Calu3 (cell line): ENCODE data around the gene ZNF619. TPM values are rescaled to one million over a fixed set of nuclear protein-coding genes. Genes with fewer than 3 reads are reported as not detected.
A peak's percentile ranks its signal among the peaks of the same experiment; 100 is the strongest.

Source experiments
- BruUV-seq: library from RNA; stranded (reverse); fragments of 400-500 nt; replicated peaks from 2 replicates; lab custom pipeline; 2021; lab: Mats Ljungman, UMichigan
- CTCF ChIA-PET: fragments of 300-600 bp; sonication (Branson Sonifier 250); formaldehyde crosslinking; loops from one replicate; lab custom pipeline; 2022; ENCODE audit warnings: antibody characterized with exemption; lab: Charles Lee
- DNase-seq: peaks from one replicate; pipeline ENCODE4 v3.0.0; 2022
- H3K27ac Mint-ChIP-seq: one replicate; pipeline ENCODE4 v1.8.0; 2022; ENCODE audit warnings: mixed read lengths; ENCODE audit not compliant: unreplicated experiment
- H3K27me3 Mint-ChIP-seq: one replicate; pipeline ENCODE4 v1.8.0; 2022; ENCODE audit warnings: mixed read lengths; ENCODE audit not compliant: unreplicated experiment
- H3K36me3 Mint-ChIP-seq: one replicate; pipeline ENCODE4 v1.8.0; 2022; ENCODE audit warnings: mild to moderate bottlenecking, moderate library complexity, mixed read lengths; ENCODE audit not compliant: insufficient read depth, unreplicated experiment
- H3K4me1 Mint-ChIP-seq: one replicate; pipeline ENCODE4 v1.8.0; 2022; ENCODE audit warnings: mild to moderate bottlenecking, low read depth, mixed read lengths; ENCODE audit not compliant: unreplicated experiment
- H3K4me3 Mint-ChIP-seq: one replicate; pipeline ENCODE4 v1.8.0; 2022; ENCODE audit warnings: mild to moderate bottlenecking, low read depth, moderate library complexity, mixed read lengths; ENCODE audit not compliant: unreplicated experiment
- H3K9me3 Mint-ChIP-seq: one replicate; pipeline ENCODE4 v1.8.0; 2022; ENCODE audit warnings: low read depth, mixed read lengths; ENCODE audit not compliant: unreplicated experiment
- intact Hi-C: fragments of 100-400 bp; cut with micrococcal nuclease; formaldehyde crosslinking; loops from one replicate; pipeline ENCODE4 v1.10.0; 2022; ENCODE audit not compliant: unreplicated experiment
- total RNA-seq: library from RNA; stranded (reverse); gene quantifications from 2 replicates; pipeline ENCODE4 v1.2.3, GENCODE V29; 2022
- TF ChIP-seq, protein P1 (sequence below): fragments of 200-600 bp; IDR thresholded peaks from one replicate; pipeline ENCODE4 v1.8.0; 2022; ENCODE audit warnings: antibody characterized with exemption; ENCODE audit not compliant: unreplicated experiment

ZNF619 gene
- total RNA-seq, 1 experiment from 2014 or later: 8.4 TPM

DNA sequence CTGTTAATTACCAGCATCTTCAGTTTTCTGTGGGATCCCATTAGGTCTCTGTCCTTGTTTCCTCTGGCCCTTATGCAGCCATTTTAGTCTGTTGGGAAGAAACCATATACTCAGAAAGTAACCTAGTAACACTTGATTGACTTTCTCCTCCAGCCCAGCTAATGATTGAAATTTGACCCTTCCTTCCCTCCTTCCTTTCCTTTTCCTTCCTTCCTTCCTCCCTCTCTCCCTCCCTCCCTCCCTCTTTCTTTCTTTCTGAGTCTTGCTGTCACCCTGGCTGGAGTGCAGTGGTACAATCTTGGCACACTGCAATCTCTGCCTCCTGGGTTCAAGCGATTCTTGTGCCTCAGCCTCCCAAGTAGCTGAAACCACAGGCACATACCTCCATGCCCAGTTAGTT, 23.0 kb downstream of the ZNF619 start:
- Mint-ChIP-seq H3K4me3 (no peak overlapping the region), H3K4me1 (no peaks in the 10 kb centered on the region), H3K9me3 (no peaks in the 10 kb centered on the region), H3K36me3 (peaks cover 5% of the 10 kb centered on the region), H3K27me3 (no peaks in the 10 kb centered on the region), H3K27ac (no peak overlapping the region)
- BruUV-seq: no TSS peak
- no peak for DNase-seq
- TF ChIP-seq, protein P1, sequence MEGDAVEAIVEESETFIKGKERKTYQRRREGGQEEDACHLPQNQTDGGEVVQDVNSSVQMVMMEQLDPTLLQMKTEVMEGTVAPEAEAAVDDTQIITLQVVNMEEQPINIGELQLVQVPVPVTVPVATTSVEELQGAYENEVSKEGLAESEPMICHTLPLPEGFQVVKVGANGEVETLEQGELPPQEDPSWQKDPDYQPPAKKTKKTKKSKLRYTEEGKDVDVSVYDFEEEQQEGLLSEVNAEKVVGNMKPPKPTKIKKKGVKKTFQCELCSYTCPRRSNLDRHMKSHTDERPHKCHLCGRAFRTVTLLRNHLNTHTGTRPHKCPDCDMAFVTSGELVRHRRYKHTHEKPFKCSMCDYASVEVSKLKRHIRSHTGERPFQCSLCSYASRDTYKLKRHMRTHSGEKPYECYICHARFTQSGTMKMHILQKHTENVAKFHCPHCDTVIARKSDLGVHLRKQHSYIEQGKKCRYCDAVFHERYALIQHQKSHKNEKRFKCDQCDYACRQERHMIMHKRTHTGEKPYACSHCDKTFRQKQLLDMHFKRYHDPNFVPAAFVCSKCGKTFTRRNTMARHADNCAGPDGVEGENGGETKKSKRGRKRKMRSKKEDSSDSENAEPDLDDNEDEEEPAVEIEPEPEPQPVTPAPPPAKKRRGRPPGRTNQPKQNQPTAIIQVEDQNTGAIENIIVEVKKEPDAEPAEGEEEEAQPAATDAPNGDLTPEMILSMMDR: no peak
- intact Hi-C loops: no loop called here
- CTCF ChIA-PET: no interaction called here

DNA sequence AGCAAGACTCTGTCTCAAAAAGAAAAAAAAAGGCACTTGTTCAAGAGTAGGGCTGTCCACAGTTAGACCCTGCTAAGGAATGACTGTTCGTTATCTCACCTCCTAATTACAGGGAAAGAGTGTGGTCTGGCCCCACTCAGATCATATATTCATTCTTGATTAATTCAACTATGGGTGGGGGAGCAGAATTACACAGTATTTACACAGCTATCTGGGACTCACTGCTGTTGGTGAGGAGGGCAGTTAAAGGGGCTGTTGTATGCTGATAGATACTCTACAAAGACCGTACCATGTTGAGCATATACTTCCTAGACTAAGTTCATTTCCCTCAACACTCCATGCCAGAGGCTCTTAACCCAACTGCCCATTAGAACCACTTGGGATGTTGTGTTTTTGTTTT, 25.1 kb downstream of the ZNF619 start:
- Mint-ChIP-seq H3K27me3 (no peaks in the 10 kb centered on the region), H3K4me3 (no peak overlapping the region), H3K27ac (no peak overlapping the region), H3K9me3 (no peaks in the 10 kb centered on the region), H3K36me3 (peaks cover 19% of the 10 kb centered on the region), H3K4me1 (no peaks in the 10 kb centered on the region)
- no TSS peak for BruUV-seq
- DNase-seq: no peak
- TF ChIP-seq, protein P1: no peak
- CTCF ChIA-PET: no interaction called here
- intact Hi-C loops: no loop called here

DNA sequence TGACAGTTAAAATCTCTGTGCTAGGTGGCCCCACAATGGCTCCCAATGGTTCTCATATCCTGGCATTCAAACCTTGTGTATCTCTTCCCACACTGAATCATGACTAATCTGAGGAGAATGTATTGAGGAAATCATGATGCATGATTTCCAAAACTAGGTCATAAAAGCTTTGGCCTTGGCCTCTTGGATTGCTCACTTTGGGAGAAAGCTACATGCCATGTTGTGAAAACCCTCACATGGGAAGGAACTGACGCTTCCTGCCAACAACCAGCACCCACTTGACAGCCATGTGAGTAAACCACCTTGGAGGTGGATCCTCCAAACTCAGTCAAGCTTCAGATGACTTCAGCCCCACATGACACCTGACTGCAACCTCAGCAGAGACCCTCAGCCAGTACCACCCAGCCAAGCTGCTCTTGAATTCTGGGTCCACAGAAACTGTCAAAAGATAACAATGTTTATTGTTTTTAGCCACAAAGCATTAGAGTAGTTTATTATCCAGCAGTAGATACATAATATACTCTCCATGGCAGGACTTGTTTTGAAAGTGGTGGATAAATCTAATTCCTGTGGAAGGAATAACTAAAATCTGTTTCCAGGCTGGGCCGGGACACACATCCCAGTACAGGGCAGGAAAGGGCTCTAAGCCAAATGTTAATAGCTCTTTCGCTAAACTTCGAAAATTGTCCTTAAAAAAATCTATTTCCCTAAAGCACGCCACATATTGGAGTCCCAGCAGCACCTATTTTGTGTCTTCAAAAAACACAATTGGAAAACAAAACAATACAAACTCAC, 27.9 kb downstream of the ZNF619 start:
- TF ChIP-seq, protein P1: no peak
- no TSS peak for BruUV-seq
- H3K27ac Mint-ChIP-seq: no peak overlapping the region
- intact Hi-C loops: loop anchor here (1.0 to 5.0 kb wide), 2 partner anchors 28 to 178 kb away; partner anchors contain the start of gene ZNF619
- no peaks in the 10 kb centered on the region for H3K27me3 Mint-ChIP-seq
- peak; percentile 18 for DNase-seq
- H3K4me1 Mint-ChIP-seq: no peaks in the 10 kb centered on the region
- CTCF ChIA-PET: interaction anchor here (1.0 to 1.2 kb wide), 2 partner anchors 27 to 43 kb away, joined by 3 to 5 read pairs; partner anchors contain the start of gene ZNF619
- no peaks in the 10 kb centered on the region for H3K9me3 Mint-ChIP-seq
- peak overlapping the region; percentile 83 for H3K4me3 Mint-ChIP-seq
- peaks cover 19% of the 10 kb centered on the region for H3K36me3 Mint-ChIP-seq

DNA sequence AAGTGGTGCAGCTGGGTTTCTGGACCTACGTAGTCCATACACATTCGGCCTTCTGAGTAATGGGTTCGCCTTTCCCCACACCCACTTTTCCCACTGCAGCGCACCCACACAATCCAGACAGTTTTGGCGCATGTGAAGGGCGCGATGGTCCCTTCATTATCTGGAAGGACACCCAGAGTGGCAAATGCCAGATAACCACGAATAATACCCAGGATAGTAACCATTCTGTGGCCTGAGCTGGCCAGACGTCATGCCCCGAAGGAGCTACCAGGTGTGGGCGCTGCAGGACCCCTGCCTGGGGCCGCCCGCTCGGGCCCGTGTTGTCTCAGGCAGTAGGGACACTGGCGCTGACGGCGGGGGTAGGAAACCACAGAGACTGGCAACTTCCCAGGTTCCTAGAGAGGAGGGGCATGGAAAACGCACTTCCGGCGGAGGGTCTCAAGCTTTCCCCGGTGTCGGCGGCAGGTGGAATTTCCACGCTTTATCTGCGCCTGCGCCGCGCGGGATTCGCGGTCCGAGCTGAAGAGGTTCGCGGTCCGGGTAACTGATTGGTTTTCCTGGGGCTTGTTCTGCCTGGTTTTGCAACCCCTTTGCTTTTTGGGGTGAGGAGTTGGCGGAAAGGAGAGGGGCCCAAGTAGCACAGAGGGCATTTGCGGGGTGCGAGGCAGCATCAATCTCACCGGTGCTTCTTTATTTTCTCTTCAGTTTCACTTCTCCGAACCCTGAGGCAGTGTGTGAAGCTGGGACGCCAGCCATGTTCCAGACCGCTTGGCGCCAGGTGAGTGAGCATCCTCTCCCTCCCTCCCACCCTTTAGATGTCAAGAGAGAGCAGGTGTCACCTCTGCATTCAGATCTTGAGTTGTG, 28.9 kb downstream of the ZNF619 start, which contains the start of gene ZNF620:
TSS of gene ZNF620 (plus strand) at position 441 of the 864 bp plus-strand sequence. CDS start at position 755, 314 bp downstream.
- H3K27ac Mint-ChIP-seq: peak within 1 kb of the TSS; percentile 63
- peaks cover 19% of the 10 kb centered on the region for H3K36me3 Mint-ChIP-seq
- no peaks in the 10 kb centered on the region for H3K27me3 Mint-ChIP-seq
- intact Hi-C loops: loop anchor here (1.0 to 5.0 kb wide), 3 partner anchors 19 to 179 kb away; partner anchors contain the start of genes ZNF619 and ZNF621
- peak; percentile 87 for DNase-seq
- TF ChIP-seq, protein P1: no peak
- peak within 1 kb of the TSS; percentile 83 for H3K4me3 Mint-ChIP-seq
- no TSS peak for BruUV-seq
- H3K4me1 Mint-ChIP-seq: no peaks in the 10 kb centered on the region
- no peaks in the 10 kb centered on the region for H3K9me3 Mint-ChIP-seq
- CTCF ChIA-PET: interaction anchor here (0.8 to 1.2 kb wide), 4 partner anchors 19 to 693 kb away, joined by 3 to 6 read pairs (median 4); partner anchors contain the start of genes CTNNB1, ZNF619 and ZNF621
